ENCODE data around the gene SLC9A4.
"Not testable (repeated sequence)": the region's sequence is repeated elsewhere in the genome, so short reads cannot be mapped to it uniquely, and the experiment has no call there.

SLC9A4 gene

GRCh38 chr2:102550151-102550550 lies 77.1 kb downstream of the SLC9A4 start:
- DNase-seq = no peak

GRCh38 chr2:102551329-102552096 lies 78.5 kb downstream of the SLC9A4 start:
- no peak for DNase-seq

GRCh38 chr2:102553601-102554000 lies 80.6 kb downstream of the SLC9A4 start:
- no peak for DNase-seq

- no peak for DNase-seq
Measured at GRCh38 chr2:102558463-102558862, 85.4 kb downstream of the SLC9A4 start.

GRCh38 chr2:102562542-102562941 lies 89.5 kb downstream of the SLC9A4 start:
- not testable (repeated sequence) for DNase-seq

- DNase-seq = no peak
Measured at GRCh38 chr2:102575888-102576287, 102.9 kb downstream of the SLC9A4 start.

GRCh38 chr2:102578376-102578775 lies 105.3 kb downstream of the SLC9A4 start:
- DNase-seq = no peak

- no peak for DNase-seq
Measured at GRCh38 chr2:102581911-102582310, 108.9 kb downstream of the SLC9A4 start.

GRCh38 chr2:102582845-102583244 lies 109.8 kb downstream of the SLC9A4 start:
- DNase-seq = no peak
